GM12878 (cell line): ENCODE data around the gene HCRT. TPM values are rescaled to one million over a fixed set of nuclear protein-coding genes. Genes with fewer than 3 reads are reported as not detected.

Experiments
- ASH2L ChIP-seq: fragments of 300-600, 200-600 bp; sonication (generic); IDR thresholded peaks from 2 replicates; pipeline ENCODE4 v1.6.1; 2017; ENCODE audit warnings: low read depth, mild to moderate bottlenecking, borderline replicate concordance
- BCL3 ChIP-seq: IDR thresholded peaks from 2 replicates; pipeline ENCODE4 v1.6.1; 2011; ENCODE audit warnings: borderline replicate concordance, low read depth, mild to moderate bottlenecking, moderate library complexity, low read length; ENCODE audit not compliant: insufficient read depth, poor library complexity, severe bottlenecking
- BHLHE40 ChIP-seq, 2 experiments: fragments of 450-650 bp in 1 of 2; IDR thresholded peaks; 2 replicates each; pipeline ENCODE4 v1.6.1; 2011 to 2017; ENCODE audit warnings: low read depth in 2 of 2, borderline replicate concordance in 1 of 2, improper control_type of control experiment in 1 of 2, low read length in 1 of 2, mild to moderate bottlenecking in 1 of 2
- CBX5 ChIP-seq: sonication (generic); IDR thresholded peaks from 2 replicates; pipeline ENCODE4 v1.6.1; 2016; ENCODE audit warnings: low read depth, moderate library complexity, mild to moderate bottlenecking, inconsistent platforms
- CREM ChIP-seq: IDR thresholded peaks from 2 replicates; pipeline ENCODE4 v1.6.1; 2014; ENCODE audit warnings: antibody characterized with exemption, low read depth
- EZH2 ChIP-seq: IDR thresholded peaks from 2 replicates; pipeline ENCODE4 v1.6.1; 2012; ENCODE audit warnings: low read depth, mild to moderate bottlenecking, control low read depth, inconsistent platforms, low read length, borderline replicate concordance; ENCODE audit not compliant: control insufficient read depth
- FOXM1 ChIP-seq: IDR thresholded peaks from 2 replicates; pipeline ENCODE4 v1.6.1; 2012; ENCODE audit warnings: low read depth, mild to moderate bottlenecking, inconsistent platforms, low read length, moderate library complexity
- GATAD2B ChIP-seq: fragments of 450-650 bp; conservative IDR thresholded peaks from 2 replicates; pipeline ENCODE4 v1.6.1; 2017; ENCODE audit warnings: low read depth, mild to moderate bottlenecking, moderate library complexity
- HDAC6 ChIP-seq: fragments of 200-600 bp; sonication (generic); IDR thresholded peaks from one replicate; pipeline ENCODE4 v1.8.0; 2017; ENCODE audit warnings: antibody characterized with exemption; ENCODE audit not compliant: unreplicated experiment
- IKZF1 ChIP-seq: fragments of 450-650 bp; conservative IDR thresholded peaks from 2 replicates; pipeline ENCODE4 v1.6.1; 2017; ENCODE audit warnings: antibody characterized with exemption, mild to moderate bottlenecking
- NR2C2 ChIP-seq: IDR thresholded peaks from 2 replicates; pipeline ENCODE4 v1.6.1; 2011; ENCODE audit warnings: borderline replicate concordance, low read depth; ENCODE audit not compliant: control insufficient read depth, insufficient read length
- NR2F1 ChIP-seq: fragments of 450-650 bp; conservative IDR thresholded peaks from 2 replicates; pipeline ENCODE4 v1.6.1; 2017; ENCODE audit warnings: mild to moderate bottlenecking
- PAX5 ChIP-seq: IDR thresholded peaks from 2 replicates; pipeline ENCODE4 v1.6.1; 2011; ENCODE audit warnings: low read depth, low read length, borderline replicate concordance
- RAD21 ChIP-seq: IDR thresholded peaks from 2 replicates; pipeline ENCODE4 v1.6.1; 2011; ENCODE audit warnings: mild to moderate bottlenecking, low read depth, low read length, moderate library complexity; ENCODE audit not compliant: insufficient read depth
- SMAD1 ChIP-seq: fragments of 450-650 bp; IDR thresholded peaks from 2 replicates; pipeline ENCODE4 v1.6.1; 2018; ENCODE audit warnings: mild to moderate bottlenecking, low read depth; ENCODE audit not compliant: partially characterized antibody
- SPI1 ChIP-seq: IDR thresholded peaks from 2 replicates; pipeline ENCODE4 v1.6.1; 2011; ENCODE audit warnings: low read depth, mild to moderate bottlenecking, low read length, moderate library complexity, borderline replicate concordance; ENCODE audit not compliant: insufficient read depth
- SUZ12 ChIP-seq: fragments of 200-600 bp; sonication (generic); IDR thresholded peaks from one replicate; pipeline ENCODE4 v1.6.1; 2018; ENCODE audit warnings: antibody characterized with exemption, mild to moderate bottlenecking; ENCODE audit not compliant: unreplicated experiment
- TARDBP ChIP-seq: IDR thresholded peaks from 2 replicates; pipeline ENCODE4 v1.6.1; 2016; ENCODE audit warnings: borderline replicate concordance
- ZNF24 ChIP-seq: fragments of 450-650 bp; IDR thresholded peaks from 2 replicates; pipeline ENCODE4 v1.6.1; 2017; ENCODE audit warnings: antibody characterized with exemption, mild to moderate bottlenecking
- ZSCAN29 ChIP-seq: fragments of 450-650 bp; IDR thresholded peaks from 2 replicates; pipeline ENCODE4 v1.6.1; 2017; ENCODE audit warnings: mild to moderate bottlenecking, moderate library complexity
- polyA plus RNA-seq, 11 experiments: library from polyadenylated mRNA; depleted of rRNA in 4 of 11; unstranded in 6 of 11; stranded (reverse) in 5 of 11; fragments of >200 nt; fragmentation: Nextera tagmentation in 4 of 11; fragmentation: Illumina TruSeq in 1 of 11; extraction: Ambion mirVana in 4 of 11; extraction: Trizol in 1 of 11; gene quantifications; 1 replicate in 1 of 11; 2 replicates in 10 of 11; pipeline versions ENCODE4 v1.2.1 to v1.2.3, GENCODE V29; 2011 to 2016; ENCODE audit warnings: inconsistent platforms in 2 of 11, missing spikeins in 2 of 11, low read depth in 1 of 11
- total RNA-seq, 4 experiments: library from RNA; depleted of rRNA in 3 of 4; stranded (reverse); fragments of >200 nt in 3 of 4; fragmentation: Illumina TruSeq in 1 of 4; extraction: Trizol in 1 of 4; gene quantifications; 2 replicates each; pipeline versions ENCODE4 v1.2.1 to v1.2.3, GENCODE V29; 2013 to 2021
- TF ChIP-seq, protein P1 (sequence below): IDR thresholded peaks from 2 replicates; pipeline ENCODE4 v1.6.1; 2012; ENCODE audit warnings: mild to moderate bottlenecking, low read depth, low read length
- TF ChIP-seq, protein P2 (sequence below): fragments of 450-650 bp; IDR thresholded peaks from 2 replicates; pipeline ENCODE4 v1.6.1; 2018; ENCODE audit warnings: mild to moderate bottlenecking, low read depth, moderate library complexity; ENCODE audit not compliant: partially characterized antibody

Gene HCRT
- total and polyA plus RNA-seq, 10 of the 15 experiments (the other 5 are each of a cell fraction or from before 2014, with no cell fraction given): 0.41 TPM; not detected in 9

DNA sequence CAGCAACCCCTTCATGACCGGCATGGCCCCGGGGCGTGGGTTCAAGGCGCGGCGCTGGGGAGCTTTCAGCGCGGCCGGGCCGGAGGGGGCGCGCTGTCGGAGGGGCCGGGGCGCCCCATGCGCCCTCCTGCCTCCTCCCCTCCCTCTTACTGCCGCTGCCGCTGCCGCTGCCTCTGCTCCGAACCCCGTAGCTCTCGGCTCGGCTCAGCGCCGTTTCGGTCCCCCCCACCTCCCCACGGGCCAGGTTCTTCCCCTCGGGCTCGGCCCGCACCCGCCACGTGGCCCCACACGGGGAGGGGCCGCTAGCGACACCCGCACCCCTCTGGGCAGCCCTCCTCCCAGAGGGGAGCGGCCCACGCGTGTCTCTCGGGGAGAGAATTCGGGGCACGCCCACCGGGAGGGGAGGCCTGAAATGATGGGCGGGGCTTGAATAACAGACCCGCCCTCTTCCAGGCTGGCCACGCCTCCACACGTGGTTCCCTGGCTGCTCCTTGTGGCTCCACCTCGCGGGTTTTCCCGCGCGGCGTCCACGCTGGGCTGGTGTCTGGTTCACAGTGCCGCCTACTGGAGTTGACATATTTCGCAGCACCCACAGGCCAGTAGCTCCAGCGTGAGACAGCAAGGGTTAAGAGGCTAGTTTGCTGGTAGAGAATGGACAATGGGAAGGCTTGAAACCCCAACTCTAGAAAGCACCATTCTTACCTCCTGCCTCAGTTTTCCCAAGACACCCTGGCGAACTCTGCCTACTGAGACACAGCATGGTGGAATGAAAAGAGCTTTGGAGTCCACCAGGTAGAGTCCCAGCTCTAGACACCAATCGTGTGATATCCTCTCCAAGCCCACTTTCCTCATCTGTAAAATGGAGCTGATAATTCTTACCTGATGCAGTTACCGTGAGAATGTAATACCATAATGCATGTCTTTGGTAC, 4.1 kb downstream of the HCRT start, which contains the start of gene KCNH4 (continued):
- TF ChIP-seq NR2F1 (peak; percentile 12; the same call in 1 of the 2 replicates), CBX5 (no peak), ZNF24 (no peak), RAD21 (peak; percentile 76), TARDBP (no peak), GATAD2B (peak; percentile 64; the same call in 1 of the 2 replicates), SPI1 (no peak), NR2C2 (no peak), ZSCAN29 (0 out of 2 replicates have a peak, but pooled peaks have one; percentile 24), BHLHE40 (IDR thresholded peaks at IDR 0.05; ENCODE audit: borderline replicate concordance in 1 of 2, low read depth in 2 of 2, low read length in 1 of 2) (peak; percentile 52 to 62; a peak in 3 of 4 replicates), FOXM1 (no peak), EZH2 (no peak), PAX5 (no peak), HDAC6 (no peak), SUZ12 (no peak), SMAD1 (no peak), CREM (peak; percentile 52; the same call in 1 of the 2 replicates), ASH2L (no peak), IKZF1 (peak; percentile 43), BCL3 (no peak)
- TF ChIP-seq, protein P1, sequence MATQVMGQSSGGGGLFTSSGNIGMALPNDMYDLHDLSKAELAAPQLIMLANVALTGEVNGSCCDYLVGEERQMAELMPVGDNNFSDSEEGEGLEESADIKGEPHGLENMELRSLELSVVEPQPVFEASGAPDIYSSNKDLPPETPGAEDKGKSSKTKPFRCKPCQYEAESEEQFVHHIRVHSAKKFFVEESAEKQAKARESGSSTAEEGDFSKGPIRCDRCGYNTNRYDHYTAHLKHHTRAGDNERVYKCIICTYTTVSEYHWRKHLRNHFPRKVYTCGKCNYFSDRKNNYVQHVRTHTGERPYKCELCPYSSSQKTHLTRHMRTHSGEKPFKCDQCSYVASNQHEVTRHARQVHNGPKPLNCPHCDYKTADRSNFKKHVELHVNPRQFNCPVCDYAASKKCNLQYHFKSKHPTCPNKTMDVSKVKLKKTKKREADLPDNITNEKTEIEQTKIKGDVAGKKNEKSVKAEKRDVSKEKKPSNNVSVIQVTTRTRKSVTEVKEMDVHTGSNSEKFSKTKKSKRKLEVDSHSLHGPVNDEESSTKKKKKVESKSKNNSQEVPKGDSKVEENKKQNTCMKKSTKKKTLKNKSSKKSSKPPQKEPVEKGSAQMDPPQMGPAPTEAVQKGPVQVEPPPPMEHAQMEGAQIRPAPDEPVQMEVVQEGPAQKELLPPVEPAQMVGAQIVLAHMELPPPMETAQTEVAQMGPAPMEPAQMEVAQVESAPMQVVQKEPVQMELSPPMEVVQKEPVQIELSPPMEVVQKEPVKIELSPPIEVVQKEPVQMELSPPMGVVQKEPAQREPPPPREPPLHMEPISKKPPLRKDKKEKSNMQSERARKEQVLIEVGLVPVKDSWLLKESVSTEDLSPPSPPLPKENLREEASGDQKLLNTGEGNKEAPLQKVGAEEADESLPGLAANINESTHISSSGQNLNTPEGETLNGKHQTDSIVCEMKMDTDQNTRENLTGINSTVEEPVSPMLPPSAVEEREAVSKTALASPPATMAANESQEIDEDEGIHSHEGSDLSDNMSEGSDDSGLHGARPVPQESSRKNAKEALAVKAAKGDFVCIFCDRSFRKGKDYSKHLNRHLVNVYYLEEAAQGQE: no peak
- TF ChIP-seq, protein P2, sequence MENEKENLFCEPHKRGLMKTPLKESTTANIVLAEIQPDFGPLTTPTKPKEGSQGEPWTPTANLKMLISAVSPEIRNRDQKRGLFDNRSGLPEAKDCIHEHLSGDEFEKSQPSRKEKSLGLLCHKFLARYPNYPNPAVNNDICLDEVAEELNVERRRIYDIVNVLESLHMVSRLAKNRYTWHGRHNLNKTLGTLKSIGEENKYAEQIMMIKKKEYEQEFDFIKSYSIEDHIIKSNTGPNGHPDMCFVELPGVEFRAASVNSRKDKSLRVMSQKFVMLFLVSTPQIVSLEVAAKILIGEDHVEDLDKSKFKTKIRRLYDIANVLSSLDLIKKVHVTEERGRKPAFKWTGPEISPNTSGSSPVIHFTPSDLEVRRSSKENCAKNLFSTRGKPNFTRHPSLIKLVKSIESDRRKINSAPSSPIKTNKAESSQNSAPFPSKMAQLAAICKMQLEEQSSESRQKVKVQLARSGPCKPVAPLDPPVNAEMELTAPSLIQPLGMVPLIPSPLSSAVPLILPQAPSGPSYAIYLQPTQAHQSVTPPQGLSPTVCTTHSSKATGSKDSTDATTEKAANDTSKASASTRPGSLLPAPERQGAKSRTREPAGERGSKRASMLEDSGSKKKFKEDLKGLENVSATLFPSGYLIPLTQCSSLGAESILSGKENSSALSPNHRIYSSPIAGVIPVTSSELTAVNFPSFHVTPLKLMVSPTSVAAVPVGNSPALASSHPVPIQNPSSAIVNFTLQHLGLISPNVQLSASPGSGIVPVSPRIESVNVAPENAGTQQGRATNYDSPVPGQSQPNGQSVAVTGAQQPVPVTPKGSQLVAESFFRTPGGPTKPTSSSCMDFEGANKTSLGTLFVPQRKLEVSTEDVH: peak; percentile 96
